ENCODE results near the gene GFOD2. TPM values are rescaled to one million over a fixed set of nuclear protein-coding genes. Genes with fewer than 3 reads are reported as not detected.

GFOD2 gene
- total and polyA plus RNA-seq, 2 of the 13 experiments (the other 11 are each of a cell fraction or from before 2014, with no cell fraction given), result 11.1 to 17.2 TPM

DNA sequence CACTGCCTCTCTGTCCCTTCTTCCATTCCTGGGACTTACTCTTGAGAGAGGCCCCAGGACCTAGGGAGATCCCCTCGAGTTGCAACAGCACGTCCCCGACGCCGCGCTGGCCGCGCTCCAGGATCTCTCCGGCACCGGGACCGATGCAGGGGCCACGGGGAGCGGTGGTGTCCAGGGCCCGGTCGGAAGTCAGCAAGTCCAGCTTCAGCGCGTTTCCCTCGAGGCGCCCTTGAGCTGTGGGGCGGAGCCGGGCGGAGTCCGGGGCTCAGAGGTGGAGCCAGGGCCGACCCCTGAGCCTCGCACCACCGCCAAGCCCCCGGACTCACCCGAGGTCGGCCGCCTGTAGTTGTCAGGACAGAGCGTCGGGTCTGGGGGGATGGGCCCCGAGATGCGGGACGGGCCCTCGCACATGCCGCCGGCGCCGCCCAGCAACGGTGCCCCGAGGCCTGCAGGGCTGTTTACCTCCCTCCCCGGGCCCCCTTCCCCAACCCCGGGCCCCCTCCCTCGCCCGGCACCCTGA lies 53.0 kb downstream of the GFOD2 start (continued):
- TF ChIP-seq UBTF (CRISPR knock-in tag; IDR thresholded peaks at IDR 0.05), result peak; percentile 93
- TF ChIP-seq, protein P1, sequence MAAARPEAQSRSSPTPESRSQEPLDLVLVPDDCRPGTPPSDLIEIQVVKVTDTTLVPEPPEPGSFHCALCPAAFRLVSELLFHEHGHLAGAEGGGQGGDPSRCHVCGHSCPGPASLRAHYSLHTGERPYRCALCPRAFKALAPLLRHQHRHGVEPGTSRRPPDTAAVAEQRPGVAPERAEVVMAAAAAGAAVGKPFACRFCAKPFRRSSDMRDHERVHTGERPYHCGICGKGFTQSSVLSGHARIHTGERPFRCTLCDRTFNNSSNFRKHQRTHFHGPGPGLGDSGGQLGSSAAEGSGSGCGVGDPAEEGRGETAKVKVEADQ (CRISPR knock-in tag; IDR thresholded peaks at IDR 0.05; ENCODE audit: borderline replicate concordance), result no peak
- TF ChIP-seq, protein P2, sequence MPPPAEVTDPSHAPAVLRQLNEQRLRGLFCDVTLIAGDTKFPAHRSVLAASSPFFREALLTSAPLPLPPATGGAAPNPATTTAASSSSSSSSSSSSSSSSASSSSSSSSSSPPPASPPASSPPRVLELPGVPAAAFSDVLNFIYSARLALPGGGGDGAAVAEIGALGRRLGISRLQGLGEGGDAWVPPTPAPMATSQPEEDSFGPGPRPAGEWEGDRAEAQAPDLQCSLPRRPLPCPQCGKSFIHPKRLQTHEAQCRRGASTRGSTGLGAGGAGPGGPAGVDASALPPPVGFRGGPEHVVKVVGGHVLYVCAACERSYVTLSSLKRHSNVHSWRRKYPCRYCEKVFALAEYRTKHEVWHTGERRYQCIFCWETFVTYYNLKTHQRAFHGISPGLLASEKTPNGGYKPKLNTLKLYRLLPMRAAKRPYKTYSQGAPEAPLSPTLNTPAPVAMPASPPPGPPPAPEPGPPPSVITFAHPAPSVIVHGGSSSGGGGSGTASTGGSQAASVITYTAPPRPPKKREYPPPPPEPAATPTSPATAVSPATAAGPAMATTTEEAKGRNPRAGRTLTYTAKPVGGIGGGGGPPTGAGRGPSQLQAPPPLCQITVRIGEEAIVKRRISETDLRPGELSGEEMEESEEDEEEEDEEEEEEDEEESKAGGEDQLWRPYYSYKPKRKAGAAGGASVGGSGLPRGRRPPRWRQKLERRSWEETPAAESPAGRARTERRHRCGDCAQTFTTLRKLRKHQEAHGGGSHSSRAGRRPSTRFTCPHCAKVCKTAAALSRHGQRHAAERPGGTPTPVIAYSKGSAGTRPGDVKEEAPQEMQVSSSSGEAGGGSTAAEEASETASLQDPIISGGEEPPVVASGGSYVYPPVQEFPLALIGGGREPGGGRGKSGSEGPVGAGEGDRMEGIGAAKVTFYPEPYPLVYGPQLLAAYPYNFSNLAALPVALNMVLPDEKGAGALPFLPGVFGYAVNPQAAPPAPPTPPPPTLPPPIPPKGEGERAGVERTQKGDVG (CRISPR knock-in tag; IDR thresholded peaks at IDR 0.05; ENCODE audit: borderline replicate concordance), result no peak
- TF ChIP-seq KAT8 (CRISPR knock-in tag; IDR thresholded peaks at IDR 0.05), result no peak
- peak; percentile 41 for TF ChIP-seq ZNF552 (CRISPR knock-in tag; IDR thresholded peaks at IDR 0.05; ENCODE audit: borderline replicate concordance)
- TF ChIP-seq KAT2B (IDR thresholded peaks at IDR 0.05; ENCODE audit: borderline replicate concordance, low read depth, low read length), result no peak
- TF ChIP-seq ZNF281 (CRISPR knock-in tag; IDR thresholded peaks at IDR 0.05; ENCODE audit: borderline replicate concordance), result peak; percentile 65; the same call in 1 of the 2 replicates
- TF ChIP-seq ZNF121 (CRISPR knock-in tag; IDR thresholded peaks at IDR 0.05), result no peak
- no peak for TF ChIP-seq TBX3 (IDR thresholded peaks at IDR 0.05; ENCODE audit: borderline replicate concordance)
- no peak for TF ChIP-seq ZNF720 (CRISPR knock-in tag; IDR thresholded peaks at IDR 0.05)
- TF ChIP-seq MXD3 (CRISPR knock-in tag; IDR thresholded peaks at IDR 0.05), result peak; percentile 78; the same call in 1 of the 2 replicates
- TF ChIP-seq ASH2L (IDR thresholded peaks at IDR 0.05; ENCODE audit: insufficient read length, low read depth, low read length), result peak; percentile 69
- TF ChIP-seq GFI1 (CRISPR knock-in tag; IDR thresholded peaks at IDR 0.05; ENCODE audit: borderline replicate concordance), result no peak
- TF ChIP-seq ZKSCAN5 (CRISPR knock-in tag; IDR thresholded peaks at IDR 0.05), result no peak
- no peak for TF ChIP-seq HMGA1 (CRISPR knock-in tag; conservative IDR thresholded peaks at IDR 0.05)
- TF ChIP-seq EEA1 (CRISPR knock-in tag; IDR thresholded peaks at IDR 0.05; ENCODE audit: borderline replicate concordance), result no peak; the same call in 1 of the 2 replicates
- no peak; the same call in 1 of the 2 replicates for TF ChIP-seq TFDP2 (CRISPR knock-in tag; IDR thresholded peaks at IDR 0.05)
- TF ChIP-seq NCOR1 (IDR thresholded peaks at IDR 0.05; ENCODE audit: borderline replicate concordance, low read length), result no peak
